HCT116 (cell line): ENCODE measurements around the gene CACNA1C. TPM values are rescaled to one million over a fixed set of nuclear protein-coding genes. Genes with fewer than 3 reads are reported as not detected.

Experiments
- ATAC-seq: fragments of 200-7000 bp; cut with Tn5 transposase; 2 replicates; pipeline ENCODE4 v1.9.1; 2020; ENCODE audit warnings: mild to moderate bottlenecking, moderate library complexity
- BruUV-seq: library from RNA; stranded (reverse); fragments of 400-500 nt; replicated peaks from 2 replicates; lab custom pipeline; 2021; lab: Mats Ljungman, UMichigan
- CTCF ChIA-PET: fragments of 300-600 bp; sonication (Branson Sonifier 250); formaldehyde crosslinking; loops from one replicate; lab custom pipeline; 2021; ENCODE audit warnings: antibody characterized with exemption; lab: Charles Lee
- POLR2A ChIA-PET: fragments of 300-600, 350-600 bp; sonication (Branson Sonifier 250); formaldehyde crosslinking; loops from one replicate; lab custom pipeline; 2021; ENCODE audit warnings: antibody characterized with exemption; lab: Charles Lee
- RAD21 ChIA-PET, 2 experiments: fragments of 300-600 bp; sonication (Branson Sonifier 250); formaldehyde crosslinking; loops; one replicate each; lab custom pipeline; 2023; ENCODE audit warnings: low total read pairs in 2 of 2; ENCODE audit not compliant: uncharacterized antibody in 2 of 2, unreplicated experiment in 2 of 2, low non-redundant PET in 1 of 2; lab: Charles Lee
- DNase-seq: peaks from one replicate; pipeline ENCODE4 v3.0.0-alpha.2; 2010; ENCODE audit warnings: low read depth, low spot score
- H2AFZ ChIP-seq: fragments of 200-600 bp; shearing (Covaris generic), sonication (generic); 2 replicates; pipeline ENCODE4 v1.6.1; 2017; ENCODE audit warnings: low read depth, mixed run types, mixed read lengths, antibody characterized with exemption, low read length; ENCODE audit not compliant: poor library complexity, severe bottlenecking
- H3K27ac ChIP-seq: 2 replicates; pipeline ENCODE4 v1.5.1; 2012; ENCODE audit warnings: low read depth, low read length
- H3K27me3 ChIP-seq: fragments of 200-600 bp; sonication (generic); 2 replicates; pipeline ENCODE4 v1.6.1; 2016; ENCODE audit warnings: mixed run types, low read length, mixed read lengths; ENCODE audit not compliant: insufficient read depth
- H3K36me3 ChIP-seq, 2 experiments: fragments of 200-500 bp in 1 of 2; fragments of 200-600 bp in 1 of 2; sonication (Bioruptor generic) in 1 of 2; sonication (generic) in 1 of 2; 2 replicates each; pipeline versions ENCODE4 v1.5.1 to v1.6.1; 2014 to 2016; ENCODE audit warnings: low read length in 2 of 2, inconsistent platforms in 1 of 2, mixed read lengths in 1 of 2, mixed run types in 1 of 2; ENCODE audit not compliant: insufficient read depth in 2 of 2, control insufficient read depth in 1 of 2
- H3K4me1 ChIP-seq, 2 experiments: fragments of 200-600 bp in 1 of 2; sonication (generic) in 1 of 2; 2 replicates each; pipeline versions ENCODE4 v1.5.1 to v1.6.1; 2012 to 2017; ENCODE audit warnings: low read length in 2 of 2, inconsistent platforms in 1 of 2, mild to moderate bottlenecking in 1 of 2, mixed read lengths in 1 of 2, mixed run types in 1 of 2, moderate library complexity in 1 of 2; ENCODE audit not compliant: insufficient read depth in 2 of 2, control insufficient read depth in 1 of 2
- H3K4me2 ChIP-seq: fragments of 200-600 bp; sonication (generic); 2 replicates; pipeline ENCODE4 v1.6.1; 2017; ENCODE audit warnings: mixed run types, low read length, mixed read lengths
- H3K4me3 ChIP-seq, 2 experiments: fragments of 200-600 bp in 1 of 2; sonication (generic) in 1 of 2; replicated peaks in 1 of 2; 2 replicates each; pipeline ENCODE4 v1.5.1; 2011 to 2016; ENCODE audit warnings: low read length in 2 of 2, control low read depth in 1 of 2, low read depth in 1 of 2, mild to moderate bottlenecking in 1 of 2, mixed read lengths in 1 of 2, mixed run types in 1 of 2
- H3K79me2 ChIP-seq: fragments of 200-600 bp; sonication (generic); 2 replicates; pipeline ENCODE4 v1.6.1; 2017; ENCODE audit warnings: mild to moderate bottlenecking, mixed run types, low read length, moderate library complexity, mixed read lengths; ENCODE audit not compliant: insufficient read depth
- H3K9ac ChIP-seq: fragments of 200-600 bp; sonication (generic); 2 replicates; pipeline ENCODE4 v1.6.1; 2016; ENCODE audit warnings: low read length, mixed read lengths
- H3K9me2 ChIP-seq: fragments of 200-600 bp; sonication (generic), shearing (Covaris generic); 2 replicates; pipeline ENCODE4 v1.6.1; 2017; ENCODE audit warnings: mixed run types, mild to moderate bottlenecking, moderate library complexity; ENCODE audit not compliant: insufficient read depth
- H3K9me3 ChIP-seq, 2 experiments: fragments of 200-500 bp in 1 of 2; fragments of 200-600 bp in 1 of 2; sonication (Bioruptor generic) in 1 of 2; sonication (generic) in 1 of 2; 2 replicates each; pipeline ENCODE4 v1.6.1; 2014 to 2017; ENCODE audit warnings: low read length in 2 of 2, mixed read lengths in 2 of 2, inconsistent platforms in 1 of 2, low read depth in 1 of 2, mild to moderate bottlenecking in 1 of 2, mixed run types in 1 of 2, moderate library complexity in 1 of 2; ENCODE audit not compliant: control insufficient read depth in 1 of 2, insufficient read depth in 1 of 2
- H4K20me1 ChIP-seq: fragments of 200-600 bp; sonication (generic), shearing (Covaris generic); 2 replicates; pipeline ENCODE4 v1.6.1; 2017; ENCODE audit warnings: mixed run types, mild to moderate bottlenecking, moderate library complexity; ENCODE audit not compliant: insufficient read depth
- CBX3 ChIP-seq: IDR thresholded peaks from 2 replicates; pipeline ENCODE4 v1.6.1; 2012; ENCODE audit warnings: low read depth
- CEBPB ChIP-seq: IDR thresholded peaks from 2 replicates; pipeline ENCODE4 v1.6.1; 2012; ENCODE audit warnings: low read depth
- EGR1 ChIP-seq: IDR thresholded peaks from 2 replicates; pipeline ENCODE4 v1.6.1; 2012; ENCODE audit warnings: low read depth
- ELF1 ChIP-seq: IDR thresholded peaks from 2 replicates; pipeline ENCODE4 v1.6.1; 2012; ENCODE audit warnings: low read depth, borderline replicate concordance
- EZH2 ChIP-seq: fragments of 200-600 bp; sonication (generic); IDR thresholded peaks from 2 replicates; pipeline ENCODE4 v1.6.1; 2017; ENCODE audit warnings: antibody characterized with exemption, mixed run types
- JUND ChIP-seq: IDR thresholded peaks from 2 replicates; pipeline ENCODE4 v1.6.1; 2012
- MAX ChIP-seq: IDR thresholded peaks from 2 replicates; pipeline ENCODE4 v1.6.1; 2012
- POLR2AphosphoS5 ChIP-seq: IDR thresholded peaks from 2 replicates; pipeline ENCODE4 v1.6.1; 2011; ENCODE audit warnings: mild to moderate bottlenecking, low read depth, low read length, moderate library complexity
- RAD21 ChIP-seq: IDR thresholded peaks from 2 replicates; pipeline ENCODE4 v1.6.1; 2012; ENCODE audit warnings: low read depth, mild to moderate bottlenecking
- SP1 ChIP-seq: IDR thresholded peaks from 2 replicates; pipeline ENCODE4 v1.6.1; 2012; ENCODE audit warnings: low read depth
- SRF ChIP-seq: IDR thresholded peaks from 2 replicates; pipeline ENCODE4 v1.6.1; 2012; ENCODE audit warnings: low read depth
- intact Hi-C: fragments of 100-400 bp; cut with micrococcal nuclease; formaldehyde crosslinking; loops from 2 replicates; pipeline ENCODE4 v1.10.0; 2022
- total RNA-seq: library from RNA; stranded (reverse); gene quantifications from one replicate; pipeline ENCODE4 v1.2.1, GENCODE V29; 2021; ENCODE audit not compliant: unreplicated experiment

Gene CACNA1C
- total RNA-seq, 1 experiment from 2014 or later: 0.05 TPM

- RAD21 ChIA-PET: no interaction called here
- TF ChIP-seq ELF1 (no peak), CBX3 (no peak), EGR1 (no peak), JUND (no peak), CEBPB (no peak), POLR2AphosphoS5 (no peak), SRF (no peak), RAD21 (no peak), EZH2 (no peak), SP1 (no peak), MAX (no peak)
- TF ChIP-seq, all 23 proteins: peak for 0
- Histone ChIP-seq H3K36me3 (no peaks in the 10 kb centered on the region), H3K27ac (no peak overlapping the region), H3K4me1 (peaks cover 5 to 11% of the 10 kb centered on the region in 2 experiments; a peak in 3 of 4 replicates), H3K9me3 (no peaks in the 10 kb centered on the region), H3K4me2 (no peak overlapping the region), H3K27me3 (peaks cover 9% of the 10 kb centered on the region), H4K20me1 (no peaks in the 10 kb centered on the region), H2AFZ (no peak overlapping the region), H3K9me2 (no peaks in the 10 kb centered on the region), H3K4me3 (no peak overlapping the region), H3K9ac (no peak overlapping the region), H3K79me2 (no peaks in the 10 kb centered on the region)
- ATAC-seq: no peak
- DNase-seq: no peak
- ChIA-PET CTCF (no interaction called here), POLR2A (no interaction called here)
- no TSS peak for BruUV-seq
- intact Hi-C loops: no loop called here
Measured at GRCh38 chr12:2240984-2241383, 188.2 kb downstream of the CACNA1C start.

GRCh38 chr12:2242216-2242615, 189.4 kb downstream of the CACNA1C start:
- H3K4me3 ChIP-seq: no peak overlapping the region
- H3K4me1 ChIP-seq: peaks cover 5 to 11% of the 10 kb centered on the region in 2 experiments; a peak in 3 of 4 replicates
- DNase-seq: no peak
- no peaks in the 10 kb centered on the region for H3K36me3 ChIP-seq
- H3K27ac ChIP-seq: no peak overlapping the region
- H3K27me3 ChIP-seq: peaks cover 4% of the 10 kb centered on the region; the same call in 1 of the 2 replicates
- RAD21 ChIA-PET: no interaction called here
- H2AFZ ChIP-seq: no peak overlapping the region
- ATAC-seq: no peak
- no peaks in the 10 kb centered on the region for H3K9me2 ChIP-seq
- H3K4me2 ChIP-seq: no peak overlapping the region
- TF ChIP-seq ELF1: no peak
- H3K9me3 ChIP-seq: no peaks in the 10 kb centered on the region
- no TSS peak for BruUV-seq
- no peak overlapping the region for H3K9ac ChIP-seq
- H3K79me2 ChIP-seq: no peaks in the 10 kb centered on the region
- CTCF ChIA-PET: no interaction called here
- H4K20me1 ChIP-seq: no peaks in the 10 kb centered on the region
- intact Hi-C loops: no loop called here
- POLR2A ChIA-PET: no interaction called here
